GM23248 (cell line): ENCODE data around the gene PLXNA1.

ENCODE experiments used
- EZH2 ChIP-seq: fragments of 200-600 bp; sonication (generic); IDR thresholded peaks from 2 replicates; pipeline ENCODE4 v1.6.1; 2018; ENCODE audit warnings: antibody characterized with exemption, mild to moderate bottlenecking; ENCODE audit not compliant: insufficient read depth, poor library complexity, severe bottlenecking
- EZH2phosphoT487 ChIP-seq: fragments of 200-600 bp; sonication (generic); IDR thresholded peaks from 2 replicates; pipeline ENCODE4 v1.6.1; 2018; ENCODE audit warnings: antibody characterized with exemption, moderate library complexity, mild to moderate bottlenecking, low read depth; ENCODE audit not compliant: insufficient read depth

DNA sequence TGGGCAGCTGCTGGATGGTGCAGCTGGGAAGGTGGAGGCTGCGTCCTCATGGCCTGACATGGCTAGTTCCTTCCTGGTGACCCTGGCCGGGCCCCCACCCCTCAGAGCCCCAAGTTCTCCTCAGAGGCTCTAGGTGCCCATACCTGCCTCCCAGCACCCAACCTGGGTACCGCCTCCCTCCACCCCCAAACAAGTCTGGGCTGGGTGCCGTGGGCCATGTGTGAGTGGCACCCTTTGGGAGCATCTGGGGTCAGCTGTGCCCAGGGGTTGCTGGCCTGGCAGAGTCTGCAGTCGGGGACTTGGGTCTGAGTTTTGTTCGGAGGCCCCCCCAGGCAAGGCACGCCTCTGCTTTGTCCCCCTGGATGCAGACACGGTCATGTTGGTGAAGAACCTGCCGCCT lies 10.5 kb downstream of the PLXNA1 start:
- no peak for TF ChIP-seq EZH2phosphoT487
- no peak for TF ChIP-seq EZH2
